PFSK-1 (cell line): ENCODE measurements around the gene LITAFD.

Experiments
- POLR2AphosphoS5 ChIP-seq: IDR thresholded peaks from 2 replicates; pipeline ENCODE4 v1.6.1; 2012; ENCODE audit warnings: low read depth, mild to moderate bottlenecking, control low read depth, low read length, moderate library complexity
- REST ChIP-seq, 2 experiments: IDR thresholded peaks; 2 replicates each; pipeline versions ENCODE4 v1.6.1 to v1.8.0; 2011 to 2012; ENCODE audit warnings: low read depth in 2 of 2, low read length in 2 of 2, control low read depth in 1 of 2, inconsistent platforms in 1 of 2, mild to moderate bottlenecking in 1 of 2, moderate library complexity in 1 of 2; ENCODE audit not compliant: insufficient read depth in 1 of 2
- TAF1 ChIP-seq: IDR thresholded peaks from 2 replicates; pipeline ENCODE4 v1.6.1; 2012; ENCODE audit warnings: low read length, control low read depth, borderline replicate concordance; ENCODE audit not compliant: insufficient read depth

GRCh38 chr16:8924214-8924613 is 42.1 kb downstream of the LITAFD start:
- TF ChIP-seq REST (IDR thresholded peaks at IDR 0.05; ENCODE audit: insufficient read depth in 1 of 2, low read depth in 2 of 2, low read length in 2 of 2), result no peak
- TF ChIP-seq TAF1, result no peak
- TF ChIP-seq POLR2AphosphoS5, result no peak
